ENCODE measurements around the gene CHKB.

CHKB gene

GRCh38 chr22:50622723-50623327 lies 40.2 kb upstream of the CHKB start:
- Histone ChIP-seq H3K4me3 (ENCODE audit: insufficient read depth, low read length, poor library complexity, severe bottlenecking) (no peak overlapping the region), H3F3A (ENCODE audit: insufficient read depth) (peaks cover 18% of the 10 kb centered on the region), H3K9ac (ENCODE audit: low read length) (peak overlapping the region; percentile 52), H3K9me2 (replicated peaks; ENCODE audit: insufficient read depth, low read length) (no peaks in the 10 kb centered on the region), H3K79me2 (ENCODE audit: insufficient read depth, low read length) (no peaks in the 10 kb centered on the region; the same call in 1 of the 2 replicates), H3K27ac (ENCODE audit: low read depth, low read length) (peak overlapping the region; percentile 85), H3K36me3 (ENCODE audit: low read length) (no peaks in the 10 kb centered on the region), H3K27me3 (ENCODE audit: low read length) (no peaks in the 10 kb centered on the region), H2AFZ (ENCODE audit: low read depth, low read length, severe bottlenecking) (no peak overlapping the region), H3K9me3 (ENCODE audit: insufficient read depth, low read length) (no peaks in the 10 kb centered on the region), H4K20me1 (ENCODE audit: low read depth, low read length) (no peaks in the 10 kb centered on the region), H3K4me2 (ENCODE audit: low read depth, low read length, poor library complexity, severe bottlenecking) (peak overlapping the region; percentile 95)
- no peak for TF ChIP-seq CTCF (IDR thresholded peaks at IDR 0.05; ENCODE audit: insufficient read depth, low read length, poor library complexity, severe bottlenecking)
- no peak for TF ChIP-seq EZH2phosphoT487 (conservative IDR thresholded peaks at IDR 0.05; ENCODE audit: low read length)

- H3F3A ChIP-seq (ENCODE audit: insufficient read depth), result peaks cover 18% of the 10 kb centered on the region
- TF ChIP-seq CTCF (IDR thresholded peaks at IDR 0.05; ENCODE audit: insufficient read depth, low read length, poor library complexity, severe bottlenecking), result peak; percentile 75
- TF ChIP-seq EZH2phosphoT487 (conservative IDR thresholded peaks at IDR 0.05; ENCODE audit: low read length), result no peak
- no peaks in the 10 kb centered on the region; the same call in 1 of the 2 replicates for H3K79me2 ChIP-seq (ENCODE audit: insufficient read depth, low read length)
- H2AFZ ChIP-seq (ENCODE audit: low read depth, low read length, severe bottlenecking), result peak overlapping the region; percentile 90
- no peaks in the 10 kb centered on the region for H3K9me3 ChIP-seq (ENCODE audit: insufficient read depth, low read length)
- H3K27ac ChIP-seq (ENCODE audit: low read depth, low read length), result peak overlapping the region; percentile 85
- H3K27me3 ChIP-seq (ENCODE audit: low read length), result no peaks in the 10 kb centered on the region
- H3K4me2 ChIP-seq (ENCODE audit: low read depth, low read length, poor library complexity, severe bottlenecking), result peak overlapping the region; percentile 95
- no peaks in the 10 kb centered on the region for H3K36me3 ChIP-seq (ENCODE audit: low read length)
- no peaks in the 10 kb centered on the region for H4K20me1 ChIP-seq (ENCODE audit: low read depth, low read length)
- H3K9me2 ChIP-seq (replicated peaks; ENCODE audit: insufficient read depth, low read length), result no peaks in the 10 kb centered on the region
- H3K9ac ChIP-seq (ENCODE audit: low read length), result peak overlapping the region; percentile 52
- peak overlapping the region; percentile 50 for H3K4me3 ChIP-seq (ENCODE audit: insufficient read depth, low read length, poor library complexity, severe bottlenecking)
Observed at GRCh38 chr22:50621948-50622722, 39.5 kb upstream of the CHKB start.

- Histone ChIP-seq H3F3A (ENCODE audit: insufficient read depth) (peaks cover 18% of the 10 kb centered on the region), H3K36me3 (ENCODE audit: low read length) (no peaks in the 10 kb centered on the region), H3K79me2 (ENCODE audit: insufficient read depth, low read length) (no peaks in the 10 kb centered on the region), H4K20me1 (ENCODE audit: low read depth, low read length) (no peaks in the 10 kb centered on the region), H3K27ac (ENCODE audit: low read depth, low read length) (peak overlapping the region; percentile 85), H2AFZ (ENCODE audit: low read depth, low read length, severe bottlenecking) (peak overlapping the region; percentile 90), H3K4me3 (ENCODE audit: insufficient read depth, low read length, poor library complexity, severe bottlenecking) (peak overlapping the region; percentile 50), H3K9me3 (ENCODE audit: insufficient read depth, low read length) (no peaks in the 10 kb centered on the region), H3K27me3 (ENCODE audit: low read length) (no peaks in the 10 kb centered on the region), H3K9ac (ENCODE audit: low read length) (peak overlapping the region; percentile 52), H3K9me2 (replicated peaks; ENCODE audit: insufficient read depth, low read length) (no peaks in the 10 kb centered on the region), H3K4me2 (ENCODE audit: low read depth, low read length, poor library complexity, severe bottlenecking) (peak overlapping the region; percentile 95)
- TF ChIP-seq CTCF (IDR thresholded peaks at IDR 0.05; ENCODE audit: insufficient read depth, low read length, poor library complexity, severe bottlenecking) (no peak), EZH2phosphoT487 (conservative IDR thresholded peaks at IDR 0.05; ENCODE audit: low read length) (no peak)
Observed at GRCh38 chr22:50621356-50621880, 38.8 kb upstream of the CHKB start.

All from SU-DHL-6 (cell line).